IPS DF 4.7 (cell line): ENCODE data around the gene RANBP3.

Experiments used
- DNase-seq: peaks from one replicate; pipeline ENCODE4 v3.0.0-alpha.2; 2013; ENCODE audit warnings: low spot score; ENCODE audit errors: extremely low read depth

RANBP3 gene

GRCh38 chr19:5927441-5927821 lies 50.5 kb downstream of the RANBP3 start:
- no peak for DNase-seq

DNA sequence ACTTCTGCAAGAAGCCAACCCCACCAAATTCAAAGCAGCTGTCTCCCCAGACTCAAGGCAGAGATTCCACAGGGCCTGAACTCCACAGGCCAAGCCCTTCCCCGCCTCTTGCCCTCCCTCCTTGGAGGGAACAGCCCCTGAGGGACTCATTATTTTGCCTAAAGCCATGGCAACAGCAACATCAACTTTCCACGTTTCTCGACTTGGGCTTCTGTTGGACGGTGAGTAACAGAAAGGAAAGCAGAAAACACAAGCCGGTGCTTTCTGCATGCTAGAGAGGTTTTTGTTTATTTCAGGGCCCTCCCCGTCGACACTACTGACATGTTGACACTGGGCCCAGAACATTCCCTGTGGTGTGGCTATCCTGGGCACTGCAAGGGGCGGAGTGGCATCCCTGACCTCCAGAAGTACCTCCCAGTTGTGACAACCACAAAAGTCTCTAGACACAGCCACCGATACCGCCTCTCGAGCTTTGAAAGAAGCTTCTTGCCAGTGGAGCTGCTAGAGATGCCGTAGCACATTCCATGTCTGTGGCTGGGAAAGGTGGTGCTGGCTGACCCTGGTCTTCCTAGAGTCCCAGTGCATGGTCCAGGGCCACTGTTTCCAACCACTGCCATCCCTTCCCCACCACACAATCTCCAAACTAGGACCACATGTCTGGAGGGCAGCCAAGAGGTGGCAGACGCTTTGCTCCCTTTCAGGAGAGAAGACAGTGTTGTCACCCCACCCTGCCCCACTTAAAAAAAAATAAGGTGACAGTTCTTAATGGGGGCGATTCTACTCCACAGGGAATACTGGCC lies 51.1 kb downstream of the RANBP3 start:
- no peak for DNase-seq

- no peak for DNase-seq
Measured at GRCh38 chr19:5925830-5926427, 52.0 kb downstream of the RANBP3 start.

DNA sequence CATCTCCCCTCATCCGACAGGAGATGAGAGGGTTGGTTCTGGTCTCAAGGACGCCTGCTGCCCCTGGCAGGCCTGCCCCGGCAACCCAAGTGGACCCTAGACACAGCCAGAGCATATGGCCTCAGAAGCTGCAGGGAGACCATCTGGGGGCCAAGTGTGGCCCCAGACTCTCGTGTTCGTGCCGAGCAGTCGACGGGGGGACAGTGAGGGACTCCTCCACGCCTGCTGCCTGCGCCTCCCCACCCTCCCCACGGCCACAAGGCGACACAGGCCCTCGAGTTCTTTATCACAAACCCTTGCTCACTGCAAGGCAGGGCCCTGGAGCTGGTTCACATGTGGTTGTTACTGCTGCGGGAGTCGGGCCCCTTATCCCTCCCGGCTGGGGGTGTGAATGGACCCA lies 54.6 kb downstream of the RANBP3 start:
- DNase-seq, result no peak

DNA sequence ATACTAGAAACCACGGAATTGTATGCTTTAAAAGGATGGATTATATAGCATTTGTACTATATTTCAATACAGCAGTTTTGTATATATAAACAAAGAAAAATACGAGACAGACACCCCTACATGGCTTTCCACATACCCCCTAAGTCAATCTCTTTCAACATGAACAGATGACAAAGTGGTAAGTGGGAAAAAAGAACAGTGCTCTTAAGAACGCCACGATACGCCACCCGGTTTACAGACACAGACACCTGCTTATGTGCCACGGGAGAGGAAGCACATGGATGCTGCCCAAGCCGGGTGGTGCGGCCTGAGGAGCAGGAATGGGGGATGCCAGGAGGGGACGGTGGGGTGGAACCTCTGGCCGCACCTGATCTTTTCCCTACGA lies 55.8 kb downstream of the RANBP3 start:
- DNase-seq, result no peak

GRCh38 chr19:5921516-5922160 lies 56.3 kb downstream of the RANBP3 start:
- DNase-seq, result no peak

DNA sequence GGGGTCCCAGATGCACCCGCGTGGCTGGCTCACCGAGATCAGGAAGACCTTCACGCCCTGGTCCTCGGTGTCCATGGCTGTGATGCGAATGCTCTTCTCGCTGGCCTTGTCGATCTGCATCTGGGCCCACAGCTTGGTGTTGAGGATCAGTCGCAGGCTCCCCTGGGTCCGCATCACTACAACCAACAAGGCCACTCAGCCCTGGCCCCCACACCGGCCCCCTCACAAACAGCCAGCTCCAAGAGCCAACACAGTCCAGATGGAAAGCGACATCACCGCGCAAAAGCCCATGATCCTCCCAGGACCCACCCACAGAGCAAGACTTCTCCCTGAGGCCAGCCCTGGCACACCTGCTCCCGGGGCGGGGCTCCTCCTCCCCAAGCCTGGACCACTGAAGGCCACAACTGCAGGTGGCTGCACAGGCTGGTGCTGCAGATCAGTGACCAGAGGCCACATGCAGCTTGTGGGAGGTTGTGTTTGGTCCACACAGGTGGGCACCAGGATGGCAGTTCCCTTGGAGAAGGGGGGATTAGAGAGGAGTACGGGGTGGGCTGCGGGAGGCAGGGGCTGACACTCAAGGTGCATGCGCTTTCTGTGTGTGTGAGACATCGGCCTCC lies 59.4 kb downstream of the RANBP3 start:
- DNase-seq, result no peak

DNA sequence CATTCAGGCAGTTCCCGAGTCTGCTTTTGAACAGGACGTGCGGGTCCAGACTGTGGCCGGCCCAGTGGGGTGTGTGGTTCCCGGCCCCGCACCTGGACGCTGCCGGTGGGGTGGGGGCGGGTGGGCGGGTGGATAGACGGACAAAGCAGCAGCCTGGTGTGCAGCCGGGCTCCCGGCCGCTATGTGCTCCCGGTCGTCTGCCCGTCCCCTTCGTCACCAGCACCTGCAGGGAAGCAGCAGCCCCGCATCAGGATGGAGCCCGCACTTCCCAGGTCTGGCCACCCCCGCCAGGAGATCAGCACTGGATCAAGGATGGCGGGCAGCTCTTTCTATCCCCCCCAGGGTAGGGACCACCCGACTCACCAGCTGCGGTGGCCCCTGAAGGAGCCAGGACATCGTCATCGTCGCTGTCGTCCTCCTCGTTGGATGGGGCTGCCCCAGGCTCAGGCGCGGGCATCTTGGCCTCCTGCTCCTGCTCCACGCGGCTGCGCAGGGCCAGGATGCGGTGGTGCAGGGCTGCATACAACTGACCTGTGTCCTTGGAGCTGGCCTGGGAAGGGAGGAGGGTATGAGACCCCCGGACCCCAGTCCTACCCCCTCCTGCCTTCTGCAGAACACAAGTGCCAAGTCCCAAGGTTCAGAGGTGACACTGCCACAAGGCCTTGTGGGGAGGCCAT lies 60.4 kb downstream of the RANBP3 start:
- DNase-seq, result no peak

GRCh38 chr19:5916181-5916708 lies 61.7 kb downstream of the RANBP3 start:
- no peak for DNase-seq

- no peak for DNase-seq
Measured at GRCh38 chr19:5915782-5916165, 62.2 kb downstream of the RANBP3 start.

DNA sequence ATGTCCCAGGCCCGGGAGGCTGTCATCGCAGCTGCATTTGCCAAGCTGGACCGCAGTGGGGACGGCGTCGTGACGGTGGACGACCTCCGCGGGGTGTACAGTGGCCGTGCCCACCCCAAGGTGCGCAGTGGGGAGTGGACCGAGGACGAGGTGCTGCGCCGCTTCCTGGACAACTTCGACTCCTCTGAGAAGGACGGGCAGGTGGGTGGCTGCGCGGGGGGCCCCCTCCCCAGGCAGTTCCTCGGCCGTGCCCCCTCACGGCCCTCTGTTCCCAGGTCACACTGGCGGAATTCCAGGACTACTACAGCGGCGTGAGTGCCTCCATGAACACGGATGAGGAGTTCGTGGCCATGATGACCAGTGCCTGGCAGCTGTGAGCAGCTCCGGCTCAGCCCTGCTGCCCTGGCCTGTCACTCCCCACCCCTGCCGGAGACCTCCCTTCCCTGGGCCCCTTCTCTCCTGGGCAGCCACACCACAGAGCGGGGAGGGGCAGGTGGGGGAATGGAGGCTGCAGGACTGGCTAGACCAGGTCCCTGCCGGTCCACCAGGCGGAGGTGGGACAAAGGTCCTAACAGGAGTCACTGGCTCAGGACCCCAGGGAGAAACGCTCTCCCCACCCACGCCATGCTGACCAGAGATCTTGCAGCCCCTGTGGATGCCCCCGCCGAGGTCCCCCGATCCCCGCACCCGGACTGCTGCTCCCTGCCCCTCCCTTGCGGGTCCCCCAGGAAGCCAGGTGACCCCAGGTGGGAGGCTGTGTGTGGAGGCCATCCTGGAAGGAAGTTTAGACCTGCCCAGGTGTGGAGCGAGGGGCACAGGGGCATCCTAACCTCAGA lies 62.8 kb downstream of the RANBP3 start:
- DNase-seq, result no peak

GRCh38 chr19:5914358-5914774 lies 63.6 kb downstream of the RANBP3 start:
- DNase-seq, result no peak

DNA sequence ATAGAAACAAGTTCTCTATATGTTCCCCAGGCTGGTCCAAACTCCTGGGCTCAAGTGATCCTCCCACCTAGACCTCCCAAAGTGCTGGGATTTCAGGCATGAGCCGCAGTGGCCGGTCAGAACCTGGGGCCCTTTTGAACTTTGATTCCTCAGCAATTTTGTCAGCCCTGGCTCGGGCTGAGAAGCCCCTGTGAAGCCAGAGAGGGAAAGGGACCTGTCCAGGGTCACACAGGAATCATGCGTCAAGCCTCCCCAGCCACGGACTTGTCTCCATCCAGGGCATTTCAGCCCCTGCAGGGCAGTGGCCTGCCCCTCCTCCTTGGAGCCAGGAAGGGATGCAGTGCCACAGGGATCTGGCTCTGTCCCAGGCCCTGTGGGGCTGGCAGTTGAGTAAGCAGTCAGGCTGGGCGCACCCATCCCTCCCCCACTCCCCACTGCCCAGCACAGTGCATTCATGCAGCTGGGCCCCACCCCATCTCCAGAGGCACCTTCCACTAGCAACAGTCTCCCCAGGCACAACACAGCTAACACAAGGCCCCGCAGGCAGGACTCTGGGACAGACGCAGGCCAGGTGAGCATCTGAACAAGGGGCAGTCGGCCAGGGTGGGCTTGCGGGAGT lies 64.1 kb downstream of the RANBP3 start, which contains the start of gene CAPS:
Gene CAPS, plus strand, starts transcription at position 516 of the 619 bp plus-strand sequence. CDS start 153 bp downstream, outside the sequence.
- DNase-seq, result no peak

- DNase-seq, result no peak
Measured at GRCh38 chr19:5911366-5911765, 66.6 kb downstream of the RANBP3 start.

DNA sequence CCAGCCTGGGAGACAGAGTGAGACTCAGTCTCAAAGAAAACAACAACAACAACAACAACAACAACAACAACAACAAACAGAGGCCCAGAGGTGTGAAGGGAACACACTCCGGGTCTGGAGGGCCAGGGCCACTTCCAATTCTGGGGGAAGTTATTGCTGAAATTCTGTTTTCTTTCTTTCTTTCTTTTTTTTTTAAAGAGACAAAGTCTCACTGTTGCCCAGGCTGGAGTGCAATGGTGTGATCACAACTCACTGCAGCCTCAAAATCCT lies 67.4 kb downstream of the RANBP3 start:
- DNase-seq, result no peak

- no peak for DNase-seq
Measured at GRCh38 chr19:5908773-5909442, 69.0 kb downstream of the RANBP3 start.

DNA sequence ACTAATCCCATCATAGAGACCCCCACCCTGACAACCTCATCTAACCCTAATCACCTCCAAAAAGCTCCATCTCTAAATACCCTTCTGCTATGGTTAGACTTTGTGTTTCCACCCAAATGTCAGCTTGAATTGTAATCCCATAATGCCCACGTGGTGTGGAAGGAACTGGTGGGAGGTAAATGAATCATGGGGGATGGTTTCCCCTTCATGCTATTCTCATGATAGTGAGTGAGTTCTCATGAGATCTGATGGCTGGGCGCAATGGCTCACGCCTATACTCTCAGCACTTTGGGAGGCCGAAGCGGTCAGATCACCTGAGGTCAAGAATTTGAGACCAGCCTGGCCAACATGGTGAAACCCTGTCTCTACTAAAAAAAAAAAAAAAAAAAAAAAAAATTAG lies 70.7 kb downstream of the RANBP3 start:
- DNase-seq, result no peak

DNA sequence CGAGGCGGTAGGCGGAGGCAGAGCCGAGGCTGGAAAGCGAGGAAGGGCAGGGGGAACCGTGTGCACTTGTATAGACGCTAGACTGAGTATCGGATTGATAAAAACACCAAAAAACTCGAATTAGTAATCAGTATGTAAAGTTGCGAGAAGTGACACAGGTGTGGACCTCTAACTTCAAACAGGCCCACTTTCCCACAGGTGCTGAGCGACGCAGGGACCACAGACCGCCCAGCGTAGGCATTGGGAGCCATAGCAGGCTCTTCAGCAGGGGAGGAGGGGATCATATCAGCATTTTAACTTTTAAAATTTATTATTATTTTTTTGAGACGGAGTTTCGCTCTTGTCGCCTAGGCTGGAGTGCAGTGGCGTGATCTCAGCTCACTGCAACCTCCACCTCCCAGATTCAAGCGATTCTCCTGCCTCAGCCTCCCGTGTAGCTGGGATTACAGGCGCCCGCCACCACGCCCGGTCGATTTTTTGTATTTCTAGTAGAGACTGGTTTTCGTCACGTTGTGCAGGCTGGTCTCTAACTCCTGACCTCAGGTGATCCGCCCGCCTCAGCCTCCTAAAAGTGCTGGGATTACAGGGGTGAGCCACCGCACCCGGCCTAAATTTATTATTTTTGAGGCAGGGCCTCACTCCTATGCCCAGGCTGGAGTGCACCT lies 72.7 kb downstream of the RANBP3 start:
- DNase-seq, result no peak
